HFFc6 (cell line): ENCODE results near the gene THADA. TPM values are rescaled to one million over a fixed set of nuclear protein-coding genes. Genes with fewer than 3 reads are reported as not detected.
A peak's percentile ranks its signal among the peaks of the same experiment; 100 is the strongest.

Experiments used
- DNase-seq: peaks from one replicate; pipeline ENCODE4 v3.0.0-alpha.2; 2018
- H3K27ac Mint-ChIP-seq: 2 replicates; pipeline ENCODE4 v1.8.0; 2020; ENCODE audit warnings: mild to moderate bottlenecking, mixed read lengths
- H3K27me3 Mint-ChIP-seq: 2 replicates; pipeline ENCODE4 v1.8.0; 2021; ENCODE audit warnings: mild to moderate bottlenecking, moderate library complexity, mixed read lengths; ENCODE audit not compliant: insufficient read depth
- H3K36me3 Mint-ChIP-seq: 2 replicates; pipeline ENCODE4 v1.8.0; 2021; ENCODE audit warnings: low read depth, mixed read lengths
- H3K4me1 Mint-ChIP-seq: 2 replicates; pipeline ENCODE4 v1.8.0; 2020; ENCODE audit warnings: low read depth, mixed read lengths
- H3K4me3 Mint-ChIP-seq: 2 replicates; pipeline ENCODE4 v1.8.0; 2020; ENCODE audit warnings: mild to moderate bottlenecking, moderate library complexity, mixed read lengths
- H3K9me3 Mint-ChIP-seq: 2 replicates; pipeline ENCODE4 v1.8.0; 2020; ENCODE audit warnings: mild to moderate bottlenecking, mixed read lengths
- CTCF ChIP-seq: fragments of 200-600 bp; sonication (generic); IDR thresholded peaks from 2 replicates; pipeline ENCODE4 v1.5.0; 2021; ENCODE audit warnings: antibody characterized with exemption, mild to moderate bottlenecking
- total RNA-seq, 6 experiments: library from RNA; stranded (reverse); fragmentation: NEBNext Ultra II Directional; extraction: Animal tissue kit (Norgen Biotek cat#: 25700); gene quantifications; 2 replicates in 1 of 6; 3 replicates in 5 of 6; pipeline ENCODE4 v1.2.3, GENCODE V29; 2021

Gene THADA
- total RNA-seq, 6 experiments from 2014 or later, result 14.3 to 20.5 (median 17.3) TPM

- no peaks in the 10 kb centered on the region; the same call in 1 of the 2 replicates for H3K36me3 Mint-ChIP-seq
- DNase-seq, result no peak
- TF ChIP-seq CTCF, result no peak
- no peak overlapping the region for H3K27ac Mint-ChIP-seq
- peaks cover 55% of the 10 kb centered on the region for H3K4me1 Mint-ChIP-seq
- no peaks in the 10 kb centered on the region for H3K9me3 Mint-ChIP-seq
- no peak overlapping the region for H3K4me3 Mint-ChIP-seq
- no peaks in the 10 kb centered on the region for H3K27me3 Mint-ChIP-seq
These were observed 253.7 kb downstream of the THADA start for GRCh38 chr2:43341959-43342757.

- Mint-ChIP-seq H3K9me3 (no peaks in the 10 kb centered on the region), H3K27ac (peak overlapping the region; percentile 73), H3K4me3 (peak overlapping the region; percentile 34), H3K4me1 (peaks cover 55% of the 10 kb centered on the region), H3K27me3 (no peaks in the 10 kb centered on the region), H3K36me3 (no peaks in the 10 kb centered on the region)
- TF ChIP-seq CTCF, result no peak
- peak; percentile 44 for DNase-seq
These were observed 254.9 kb downstream of the THADA start for GRCh38 chr2:43340945-43341356.

- Mint-ChIP-seq H3K4me3 (peak overlapping the region; percentile 40), H3K9me3 (no peaks in the 10 kb centered on the region), H3K36me3 (no peaks in the 10 kb centered on the region), H3K27ac (peak overlapping the region; percentile 73), H3K27me3 (no peaks in the 10 kb centered on the region), H3K4me1 (peaks cover 52% of the 10 kb centered on the region)
- peak; percentile 66 for DNase-seq
- no peak for TF ChIP-seq CTCF
These were observed 255.8 kb downstream of the THADA start for GRCh38 chr2:43340066-43340465.

- Mint-ChIP-seq H3K27me3 (no peaks in the 10 kb centered on the region), H3K36me3 (peaks cover 4% of the 10 kb centered on the region; the same call in 1 of the 2 replicates), H3K9me3 (no peaks in the 10 kb centered on the region), H3K4me1 (peaks cover 14% of the 10 kb centered on the region), H3K4me3 (peak overlapping the region; percentile 20; the same call in 1 of the 2 replicates), H3K27ac (peak overlapping the region; percentile 14; the same call in 1 of the 2 replicates)
- no peak for DNase-seq
- TF ChIP-seq CTCF, result no peak
These were observed 262.1 kb downstream of the THADA start for GRCh38 chr2:43333656-43334144.

- no peak for TF ChIP-seq CTCF
- peaks cover 4% of the 10 kb centered on the region; the same call in 1 of the 2 replicates for H3K36me3 Mint-ChIP-seq
- H3K9me3 Mint-ChIP-seq, result no peaks in the 10 kb centered on the region
- no peak overlapping the region for H3K4me3 Mint-ChIP-seq
- H3K27me3 Mint-ChIP-seq, result no peaks in the 10 kb centered on the region
- no peak for DNase-seq
- peaks cover 14% of the 10 kb centered on the region for H3K4me1 Mint-ChIP-seq
- no peak overlapping the region for H3K27ac Mint-ChIP-seq
These were observed 262.7 kb downstream of the THADA start for GRCh38 chr2:43333101-43333655.
